Astrocyte of the cerebellum (primary cell): ENCODE data around the gene ZDHHC1.
A peak's percentile ranks its signal among the peaks of the same experiment; 100 is the strongest.

ENCODE experiments used
- DNase-seq: peaks from one replicate; pipeline ENCODE4 v3.0.0-alpha.2; 2011; ENCODE audit warnings: low read depth
- H3K4me3 ChIP-seq: 2 replicates; pipeline ENCODE4 v1.5.1; 2011; ENCODE audit warnings: mild to moderate bottlenecking, low read depth, low read length, moderate library complexity
- in situ Hi-C: cut with HindIII; loops from 2 replicates; pipeline ENCODE4 v1.10.0; 2017; ENCODE audit warnings: low sequenced_read_pairs
- TF ChIP-seq, protein P1 (sequence below): IDR thresholded peaks from 2 replicates; pipeline ENCODE4 v1.5.1; 2012; ENCODE audit warnings: low read length, low read depth, moderate library complexity, mild to moderate bottlenecking; ENCODE audit errors: missing control alignments

The ZDHHC1 gene

DNA sequence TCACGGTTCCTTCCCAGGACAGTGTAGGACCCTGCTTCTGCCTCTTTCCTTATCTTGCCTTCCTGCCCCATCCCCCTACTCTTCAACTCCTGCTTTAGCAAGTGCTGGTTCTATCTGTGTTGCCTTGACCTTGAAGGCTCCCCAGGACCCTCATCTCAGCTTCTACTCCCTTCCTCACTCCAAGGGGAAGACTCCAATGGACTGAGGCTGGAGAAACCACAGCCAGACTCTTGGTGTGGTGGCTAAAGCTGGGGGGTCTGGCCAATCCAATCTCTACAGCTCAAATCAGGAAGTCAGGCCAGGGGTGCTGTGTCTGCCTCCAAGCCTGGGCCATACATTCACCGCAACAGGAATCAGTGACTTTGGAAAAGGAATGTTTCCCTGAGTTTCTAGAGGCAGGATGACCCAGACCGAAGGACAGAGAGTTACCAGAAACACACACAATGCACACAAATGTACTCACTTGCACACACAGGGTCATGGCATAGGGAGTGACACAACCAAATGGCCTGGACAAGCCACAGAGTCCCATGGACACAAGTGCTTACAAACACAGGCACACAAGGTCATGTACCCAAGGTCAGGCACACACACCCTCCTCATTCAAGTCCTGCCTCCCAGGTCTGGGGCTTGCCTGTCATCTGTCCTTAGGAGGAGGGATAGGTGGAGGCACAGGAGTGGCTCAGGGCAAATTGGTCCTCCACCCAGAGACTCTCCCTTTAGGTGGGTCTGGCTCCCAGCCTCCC, 12.9 kb upstream of the ZDHHC1 start:
- in situ Hi-C loops = no loop called here
- TF ChIP-seq, protein P1, sequence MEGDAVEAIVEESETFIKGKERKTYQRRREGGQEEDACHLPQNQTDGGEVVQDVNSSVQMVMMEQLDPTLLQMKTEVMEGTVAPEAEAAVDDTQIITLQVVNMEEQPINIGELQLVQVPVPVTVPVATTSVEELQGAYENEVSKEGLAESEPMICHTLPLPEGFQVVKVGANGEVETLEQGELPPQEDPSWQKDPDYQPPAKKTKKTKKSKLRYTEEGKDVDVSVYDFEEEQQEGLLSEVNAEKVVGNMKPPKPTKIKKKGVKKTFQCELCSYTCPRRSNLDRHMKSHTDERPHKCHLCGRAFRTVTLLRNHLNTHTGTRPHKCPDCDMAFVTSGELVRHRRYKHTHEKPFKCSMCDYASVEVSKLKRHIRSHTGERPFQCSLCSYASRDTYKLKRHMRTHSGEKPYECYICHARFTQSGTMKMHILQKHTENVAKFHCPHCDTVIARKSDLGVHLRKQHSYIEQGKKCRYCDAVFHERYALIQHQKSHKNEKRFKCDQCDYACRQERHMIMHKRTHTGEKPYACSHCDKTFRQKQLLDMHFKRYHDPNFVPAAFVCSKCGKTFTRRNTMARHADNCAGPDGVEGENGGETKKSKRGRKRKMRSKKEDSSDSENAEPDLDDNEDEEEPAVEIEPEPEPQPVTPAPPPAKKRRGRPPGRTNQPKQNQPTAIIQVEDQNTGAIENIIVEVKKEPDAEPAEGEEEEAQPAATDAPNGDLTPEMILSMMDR = no peak
- no peak overlapping the region for H3K4me3 ChIP-seq
- DNase-seq = no peak

DNA sequence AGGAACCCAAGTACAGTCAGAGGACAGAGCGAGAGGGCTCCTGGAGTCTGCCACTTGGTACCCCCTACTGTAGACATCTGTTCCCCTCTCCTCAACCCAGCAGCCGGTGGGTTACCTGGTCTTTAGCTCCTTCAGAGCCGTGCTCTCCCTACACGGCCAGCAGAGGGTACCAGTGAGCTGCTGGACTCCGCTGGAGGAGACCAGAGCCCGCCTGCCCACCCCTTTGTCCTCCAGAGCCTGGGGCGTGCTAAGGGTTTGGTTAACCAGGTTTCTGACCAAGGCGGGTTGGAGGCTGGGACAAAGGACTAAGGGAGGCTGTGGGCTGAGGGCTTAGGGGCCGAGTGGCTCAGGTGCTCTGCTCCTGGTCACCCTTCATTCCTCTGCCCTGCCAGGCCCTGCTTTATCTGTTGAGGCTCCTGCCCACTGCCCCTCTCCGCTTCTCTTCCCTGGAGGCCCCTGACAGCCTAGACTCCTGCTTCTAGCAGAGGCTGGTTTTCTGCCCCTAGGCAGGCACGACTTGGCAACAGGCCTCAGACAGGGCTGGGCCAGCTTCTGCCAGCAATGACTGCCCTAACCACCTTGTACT, 12.0 kb upstream of the ZDHHC1 start:
- in situ Hi-C loops = no loop called here
- TF ChIP-seq, protein P1 = peak; percentile 96
- no peak overlapping the region for H3K4me3 ChIP-seq
- DNase-seq = peak; percentile 31

DNA sequence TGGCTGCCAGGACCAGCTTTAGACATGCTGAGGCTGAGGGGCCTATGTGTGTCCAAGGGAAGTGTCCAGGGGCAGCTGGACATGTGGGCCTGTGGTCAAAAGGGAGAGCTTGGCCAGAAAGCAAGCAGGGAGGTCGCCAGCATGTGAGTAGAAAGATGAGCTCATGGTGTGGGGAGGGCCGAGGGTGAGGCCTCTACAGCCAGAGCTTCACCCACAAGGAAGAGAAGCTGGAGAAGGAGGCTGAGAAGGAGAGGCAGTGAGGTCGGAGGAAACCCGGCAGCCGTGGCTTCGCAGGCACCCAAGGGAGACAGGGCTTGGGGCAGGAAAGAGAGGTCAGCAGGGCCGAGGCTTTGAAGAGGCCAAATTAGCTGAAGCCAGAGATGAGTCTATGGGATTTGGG, 10.7 kb upstream of the ZDHHC1 start:
- TF ChIP-seq, protein P1 = no peak
- DNase-seq = no peak
- in situ Hi-C loops = no loop called here
- H3K4me3 ChIP-seq = no peak overlapping the region

DNA sequence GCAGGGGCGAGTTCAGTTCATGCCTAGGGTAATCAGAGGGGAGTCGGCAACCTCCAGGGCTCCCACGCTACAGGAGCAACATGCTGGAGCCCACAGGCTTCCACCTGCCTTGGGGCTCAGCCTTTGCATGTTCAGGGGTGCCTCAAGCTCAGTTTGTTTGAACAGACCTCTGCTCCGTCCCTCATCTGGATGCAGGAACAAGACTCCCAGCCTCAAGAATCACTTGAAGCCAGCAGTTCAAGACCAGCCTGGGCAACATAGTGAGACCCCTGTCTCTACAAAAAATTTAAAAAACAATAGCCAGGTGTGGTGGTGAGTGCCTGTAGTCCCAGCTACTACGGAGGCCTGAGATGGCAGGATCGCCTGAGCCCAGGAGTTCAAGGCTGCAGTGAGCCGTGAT, 9.7 kb upstream of the ZDHHC1 start:
- in situ Hi-C loops = no loop called here
- DNase-seq = no peak
- no peak overlapping the region for H3K4me3 ChIP-seq
- TF ChIP-seq, protein P1 = no peak

DNA sequence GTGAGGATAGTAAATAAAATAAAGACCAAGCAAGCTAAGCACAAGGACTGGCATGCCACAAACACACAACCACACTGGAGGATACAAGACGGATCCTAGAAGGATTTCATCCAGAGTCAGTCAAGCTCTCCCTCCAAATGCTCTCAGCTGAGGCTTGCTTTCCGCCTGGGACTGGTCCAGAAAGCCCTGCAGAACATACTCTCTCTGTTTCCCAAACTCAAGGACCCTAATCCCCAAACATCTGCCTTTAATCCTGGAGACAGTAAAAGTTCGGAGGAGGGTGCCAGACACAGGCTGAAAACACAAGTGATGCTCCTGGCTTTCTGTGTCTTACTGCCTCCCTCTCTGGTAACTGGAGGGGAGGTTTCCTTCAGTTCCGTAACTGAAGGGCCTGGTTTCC, 9.3 kb upstream of the ZDHHC1 start:
- DNase-seq = no peak
- in situ Hi-C loops = no loop called here
- TF ChIP-seq, protein P1 = no peak
- H3K4me3 ChIP-seq = no peak overlapping the region

DNA sequence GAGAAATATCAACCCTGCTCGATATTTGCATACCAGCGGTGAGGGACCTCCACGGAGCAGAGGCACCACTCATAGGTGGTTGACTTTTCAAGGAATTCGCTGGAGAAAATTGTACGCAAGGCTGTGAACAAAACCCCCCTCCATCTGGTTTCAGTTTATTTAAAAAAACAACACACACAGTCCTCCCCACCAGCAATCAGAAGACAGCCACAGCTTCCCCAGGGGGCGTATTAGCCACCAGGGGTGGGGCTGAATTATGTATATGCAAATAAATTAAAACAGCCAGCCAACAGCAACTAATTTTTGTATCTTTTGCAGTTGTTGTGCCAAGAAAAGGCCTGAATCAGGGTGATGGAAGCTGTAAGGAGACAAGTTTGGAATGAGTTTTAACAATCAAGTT, 8.8 kb upstream of the ZDHHC1 start:
- TF ChIP-seq, protein P1 = no peak
- no peak for DNase-seq

DNA sequence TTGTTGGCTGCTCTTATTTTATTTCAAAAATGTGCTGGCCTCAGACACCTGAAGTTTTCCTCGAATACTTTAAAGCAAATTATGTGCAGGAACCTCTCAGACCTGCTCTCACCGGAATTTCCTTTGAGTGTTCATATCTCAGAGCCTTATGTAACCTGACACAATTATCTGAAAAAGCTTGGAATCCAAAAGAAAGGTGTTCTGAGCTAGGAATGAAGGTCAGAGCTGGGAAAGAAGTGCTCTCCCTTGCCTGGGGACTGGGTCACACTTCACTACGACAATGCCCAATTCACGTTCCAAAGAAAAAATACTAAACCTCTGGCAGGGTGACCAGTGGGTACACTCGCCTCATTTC, 8.0 kb upstream of the ZDHHC1 start:
- DNase-seq = no peak
- TF ChIP-seq, protein P1 = no peak
- H3K4me3 ChIP-seq = no peak overlapping the region
- in situ Hi-C loops = no loop called here

More for the DNA sequence above, 8.8 kb upstream of the ZDHHC1 start:
- in situ Hi-C loops = no loop called here
- no peak overlapping the region for H3K4me3 ChIP-seq
